Measurements from ENCODE around the gene SREBF2.

The SREBF2 gene

GRCh38 chr22:41841085-41841712 lies 8.3 kb downstream of the SREBF2 start:
- peak overlapping the region; percentile 72 for H3K27ac Mint-ChIP-seq
- no peaks in the 10 kb centered on the region for H3K27me3 Mint-ChIP-seq
- peaks cover 53% of the 10 kb centered on the region for H3K4me1 Mint-ChIP-seq
- H3K4me3 Mint-ChIP-seq, result no peak overlapping the region
- peaks cover 19% of the 10 kb centered on the region for H3K36me3 Mint-ChIP-seq
- no peak for ATAC-seq (ENCODE audit: low read depth)
- DNase-seq (ENCODE audit: low spot score in 2 of 2), result no peak
- no peaks in the 10 kb centered on the region for H3K9me3 Mint-ChIP-seq

- no peaks in the 10 kb centered on the region for H3K9me3 Mint-ChIP-seq
- H3K27ac Mint-ChIP-seq, result peak overlapping the region; percentile 52
- H3K27me3 Mint-ChIP-seq, result no peaks in the 10 kb centered on the region
- no peak for DNase-seq (ENCODE audit: low spot score in 2 of 2)
- H3K4me3 Mint-ChIP-seq, result no peak overlapping the region
- peaks cover 10% of the 10 kb centered on the region for H3K36me3 Mint-ChIP-seq
- peaks cover 54% of the 10 kb centered on the region for H3K4me1 Mint-ChIP-seq
- no peak for ATAC-seq (ENCODE audit: low read depth)
These were observed 10.4 kb downstream of the SREBF2 start for GRCh38 chr22:41842996-41843970.

GRCh38 chr22:41844036-41844435 lies 11.1 kb downstream of the SREBF2 start:
- peak overlapping the region; percentile 12 for H3K4me3 Mint-ChIP-seq
- DNase-seq (ENCODE audit: low spot score in 2 of 2), result no peak
- H3K36me3 Mint-ChIP-seq, result peaks cover 10% of the 10 kb centered on the region
- no peaks in the 10 kb centered on the region for H3K9me3 Mint-ChIP-seq
- H3K27ac Mint-ChIP-seq, result peak overlapping the region; percentile 69
- peaks cover 54% of the 10 kb centered on the region for H3K4me1 Mint-ChIP-seq
- peak; percentile 71 for ATAC-seq (ENCODE audit: low read depth)
- no peaks in the 10 kb centered on the region for H3K27me3 Mint-ChIP-seq

GRCh38 chr22:41844513-41844912 lies 11.6 kb downstream of the SREBF2 start:
- no peak overlapping the region for H3K4me3 Mint-ChIP-seq
- peak overlapping the region; percentile 69 for H3K27ac Mint-ChIP-seq

DNA sequence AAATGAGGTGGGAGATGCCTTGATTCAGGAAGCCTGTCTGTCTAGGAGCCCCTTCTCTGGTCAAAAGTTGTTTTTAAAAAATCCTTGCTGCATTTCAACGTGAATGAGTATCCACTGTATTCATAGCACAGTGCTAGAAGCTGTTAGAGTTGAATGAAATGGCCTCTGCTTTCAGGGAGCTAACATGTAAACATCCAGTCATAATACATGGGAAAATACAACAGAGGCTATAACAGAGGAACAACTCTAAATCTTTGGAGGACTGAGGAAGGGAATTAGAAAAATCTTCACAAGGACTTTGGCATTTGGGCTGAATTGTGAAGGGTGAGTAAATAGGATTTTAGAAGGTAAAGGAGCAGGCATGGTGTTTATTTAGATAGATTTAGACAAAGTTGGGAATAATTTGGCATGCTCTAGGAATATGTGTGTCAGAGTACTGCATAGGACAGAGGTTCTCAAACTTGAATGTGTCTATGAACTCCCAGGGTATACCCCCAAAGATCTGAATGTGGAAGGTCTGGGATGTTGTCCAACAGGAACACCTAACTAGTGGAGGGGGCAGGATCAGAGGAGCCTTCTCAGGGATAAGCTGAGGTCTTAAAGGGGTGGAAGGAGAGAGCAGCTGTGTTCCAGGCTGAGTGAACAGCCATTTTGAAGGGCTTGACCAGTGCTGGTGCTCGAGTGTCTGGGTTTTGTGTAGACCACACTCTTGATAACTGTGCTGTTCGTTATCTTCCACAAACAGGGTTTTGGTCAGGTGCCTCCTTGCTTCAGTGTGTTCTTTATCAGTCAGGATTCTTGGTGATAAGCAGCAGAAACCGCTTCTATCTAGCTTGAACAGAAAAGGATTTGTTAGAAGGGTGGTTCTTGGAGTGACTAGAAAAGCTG lies 12.7 kb downstream of the SREBF2 start:
- peaks cover 3% of the 10 kb centered on the region for H3K36me3 Mint-ChIP-seq
- H3K27ac Mint-ChIP-seq, result peak overlapping the region; percentile 80
- ATAC-seq (ENCODE audit: low read depth) (no peak), DNase-seq (ENCODE audit: low spot score in 2 of 2) (no peak)
- no peak overlapping the region for H3K4me3 Mint-ChIP-seq
- H3K27me3 Mint-ChIP-seq, result no peaks in the 10 kb centered on the region
- peaks cover 44% of the 10 kb centered on the region for H3K4me1 Mint-ChIP-seq
- H3K9me3 Mint-ChIP-seq, result no peaks in the 10 kb centered on the region

More at GRCh38 chr22:41844513-41844912, 11.6 kb downstream of the SREBF2 start:
- ATAC-seq (ENCODE audit: low read depth), result no peak
- H3K9me3 Mint-ChIP-seq, result no peaks in the 10 kb centered on the region
- no peaks in the 10 kb centered on the region for H3K27me3 Mint-ChIP-seq
- no peak for DNase-seq (ENCODE audit: low spot score in 2 of 2)
- peaks cover 6% of the 10 kb centered on the region for H3K36me3 Mint-ChIP-seq
- peaks cover 50% of the 10 kb centered on the region for H3K4me1 Mint-ChIP-seq

GRCh38 chr22:41846268-41846987 lies 13.5 kb downstream of the SREBF2 start:
- Mint-ChIP-seq H3K27ac (peak overlapping the region; percentile 80), H3K4me1 (peaks cover 40% of the 10 kb centered on the region), H3K36me3 (peaks cover 3% of the 10 kb centered on the region), H3K27me3 (no peaks in the 10 kb centered on the region), H3K9me3 (no peaks in the 10 kb centered on the region), H3K4me3 (peak overlapping the region; percentile 19)
- ATAC-seq (ENCODE audit: low read depth) (no peak), DNase-seq (ENCODE audit: low spot score in 2 of 2) (no peak)

DNA sequence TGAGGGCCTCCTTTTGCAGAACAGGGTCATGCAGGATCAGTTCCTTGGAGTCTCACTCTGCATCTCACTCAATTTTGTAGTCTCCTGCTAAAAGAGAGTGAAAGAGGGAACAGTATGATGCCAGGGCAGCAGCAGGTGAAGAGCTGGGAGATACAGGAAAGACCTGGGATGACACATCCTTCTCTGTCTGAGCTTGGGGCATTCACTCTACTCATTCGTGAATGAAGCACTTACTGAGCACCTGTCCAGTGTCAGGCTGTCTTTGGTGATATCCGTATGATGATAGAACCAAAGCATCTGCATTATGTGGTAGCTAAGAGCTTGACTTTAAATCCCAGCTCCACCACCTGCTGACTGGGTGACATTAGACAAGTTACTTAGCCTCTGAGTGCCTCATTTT lies 14.4 kb downstream of the SREBF2 start:
- Mint-ChIP-seq H3K4me1 (peaks cover 41% of the 10 kb centered on the region), H3K27me3 (no peaks in the 10 kb centered on the region), H3K27ac (peak overlapping the region; percentile 80), H3K36me3 (peaks cover 2% of the 10 kb centered on the region), H3K4me3 (peak overlapping the region; percentile 19), H3K9me3 (no peaks in the 10 kb centered on the region)
- ATAC-seq (ENCODE audit: low read depth), result no peak
- DNase-seq (ENCODE audit: low spot score in 2 of 2), result no peak

DNA sequence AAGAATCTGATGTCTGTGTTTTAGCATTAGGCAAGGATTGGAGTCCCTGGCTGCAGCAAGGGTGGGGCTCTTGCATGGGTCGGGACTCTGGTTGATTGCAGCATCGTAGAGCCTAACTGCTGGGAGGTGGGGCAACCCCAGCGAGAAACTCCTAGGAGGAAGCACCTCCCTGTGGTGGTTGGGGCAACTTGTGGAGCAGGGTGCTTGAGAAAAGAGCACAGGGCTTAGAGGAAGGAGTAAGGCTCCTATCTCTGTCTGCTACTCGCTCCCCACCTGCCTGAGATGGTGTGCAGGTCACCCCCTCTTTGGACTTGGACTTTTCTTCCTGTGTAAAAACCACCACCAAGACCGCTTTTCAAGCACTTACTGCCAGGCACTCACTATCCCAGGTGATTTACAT lies 15.6 kb downstream of the SREBF2 start:
- DNase-seq (ENCODE audit: low spot score in 2 of 2), result no peak
- H3K4me1 Mint-ChIP-seq, result peaks cover 46% of the 10 kb centered on the region
- peak overlapping the region; percentile 53 for H3K27ac Mint-ChIP-seq
- no peak overlapping the region for H3K4me3 Mint-ChIP-seq
- H3K9me3 Mint-ChIP-seq, result no peaks in the 10 kb centered on the region
- no peaks in the 10 kb centered on the region for H3K27me3 Mint-ChIP-seq
- peaks cover 3% of the 10 kb centered on the region for H3K36me3 Mint-ChIP-seq
- ATAC-seq (ENCODE audit: low read depth), result peak; percentile 55

DNA sequence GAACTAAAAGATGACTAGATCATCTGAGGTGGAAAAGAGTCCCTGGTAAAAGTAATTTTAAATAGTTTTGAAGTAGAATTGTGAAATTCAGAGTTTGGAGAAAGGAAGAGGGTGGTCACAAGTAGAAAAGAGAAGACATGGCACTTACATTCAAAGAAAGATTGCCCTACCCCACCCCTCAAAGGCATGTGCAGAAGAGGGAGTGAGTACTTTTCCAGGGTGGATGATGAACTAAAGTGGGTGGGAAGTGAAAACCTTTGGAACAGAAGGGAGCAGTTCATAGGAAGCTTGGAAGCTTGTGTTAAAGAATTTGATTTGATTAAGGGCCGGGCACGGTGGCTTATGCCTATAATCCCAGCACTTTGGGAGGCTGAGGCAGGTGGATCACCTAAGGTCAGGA lies 23.6 kb downstream of the SREBF2 start:
- no peak overlapping the region for H3K4me3 Mint-ChIP-seq
- H3K27me3 Mint-ChIP-seq, result no peaks in the 10 kb centered on the region
- H3K4me1 Mint-ChIP-seq, result peaks cover 44% of the 10 kb centered on the region

DNA sequence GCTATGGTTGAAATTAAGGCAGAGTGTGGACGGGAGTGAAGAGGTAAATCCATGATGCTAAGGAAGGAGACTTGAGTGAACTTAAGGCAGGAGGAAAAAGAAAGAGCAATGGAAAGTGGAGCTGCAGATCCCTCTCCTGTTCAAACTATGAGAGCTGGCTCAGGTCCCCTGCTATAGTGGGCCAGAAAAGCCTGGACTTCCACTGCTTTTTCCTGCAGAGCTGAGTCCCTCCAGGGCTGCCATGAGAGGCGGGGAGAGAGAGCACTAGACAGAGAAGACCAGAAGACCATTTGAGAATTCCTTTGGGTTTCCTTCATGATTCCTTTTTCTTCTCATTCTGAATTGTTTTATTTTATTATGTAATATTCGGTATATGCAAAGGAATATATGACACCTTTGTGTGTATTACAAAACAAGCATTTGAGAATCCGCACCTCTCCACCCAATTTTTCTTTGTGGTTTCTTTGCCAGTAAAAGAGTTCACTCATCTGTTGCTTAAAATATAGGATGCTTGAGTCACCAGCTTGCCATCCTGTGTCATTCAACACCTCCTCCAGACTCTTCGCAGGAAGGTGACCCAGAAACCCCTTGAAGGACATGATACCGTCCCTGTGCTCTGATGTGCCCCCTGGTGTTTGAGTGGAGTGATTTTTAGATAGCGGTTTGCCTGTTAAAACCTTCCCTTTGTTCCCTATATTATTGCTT lies 24.4 kb downstream of the SREBF2 start:
- peak; percentile 41 to 50 for DNase-seq (ENCODE audit: low spot score in 2 of 2)
- Mint-ChIP-seq H3K27ac (peak overlapping the region; percentile 91), H3K27me3 (no peaks in the 10 kb centered on the region), H3K4me3 (peak overlapping the region; percentile 45), H3K9me3 (no peaks in the 10 kb centered on the region), H3K36me3 (peaks cover 7% of the 10 kb centered on the region), H3K4me1 (peaks cover 42% of the 10 kb centered on the region)
- ATAC-seq (ENCODE audit: low read depth), result peak; percentile 55

More for the DNA sequence above, 23.6 kb downstream of the SREBF2 start:
- ATAC-seq (ENCODE audit: low read depth) (no peak), DNase-seq (ENCODE audit: low spot score in 2 of 2) (no peak)
- H3K9me3 Mint-ChIP-seq, result no peaks in the 10 kb centered on the region
- H3K36me3 Mint-ChIP-seq, result peaks cover 7% of the 10 kb centered on the region
- H3K27ac Mint-ChIP-seq, result peak overlapping the region; percentile 91

DNA sequence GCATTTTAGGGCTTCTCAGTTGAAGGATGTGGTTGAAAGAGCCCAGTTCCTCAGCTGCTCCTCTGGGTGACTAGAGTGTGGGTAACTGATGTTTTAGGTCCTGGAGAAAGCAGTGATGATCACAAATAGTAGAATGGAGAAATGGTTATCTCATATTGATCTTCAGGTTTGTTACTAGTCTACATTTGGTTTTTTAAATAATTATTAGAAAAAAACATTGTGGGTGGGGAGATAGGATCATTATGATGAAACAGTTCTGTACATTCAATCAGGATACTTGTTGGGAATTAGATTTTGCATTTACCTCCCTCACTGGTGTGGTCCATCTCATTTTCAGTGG lies 24.9 kb downstream of the SREBF2 start:
- Mint-ChIP-seq H3K27me3 (no peaks in the 10 kb centered on the region), H3K4me1 (peaks cover 41% of the 10 kb centered on the region), H3K4me3 (peak overlapping the region; percentile 45)

GRCh38 chr22:41862160-41862529 lies 29.2 kb downstream of the SREBF2 start:
- H3K4me1 Mint-ChIP-seq, result peaks cover 42% of the 10 kb centered on the region
- no peaks in the 10 kb centered on the region for H3K9me3 Mint-ChIP-seq
- peaks cover 11% of the 10 kb centered on the region for H3K36me3 Mint-ChIP-seq
- no peak for DNase-seq (ENCODE audit: low spot score in 2 of 2)
- ATAC-seq (ENCODE audit: low read depth), result peak; percentile 57
- H3K4me3 Mint-ChIP-seq, result peak overlapping the region; percentile 24
- no peaks in the 10 kb centered on the region for H3K27me3 Mint-ChIP-seq
- peak overlapping the region; percentile 97 for H3K27ac Mint-ChIP-seq

More for the DNA sequence above, 24.9 kb downstream of the SREBF2 start:
- DNase-seq (ENCODE audit: low spot score in 2 of 2) (no peak), ATAC-seq (ENCODE audit: low read depth) (no peak)
- H3K9me3 Mint-ChIP-seq, result no peaks in the 10 kb centered on the region
- H3K27ac Mint-ChIP-seq, result peak overlapping the region; percentile 91
- peaks cover 7% of the 10 kb centered on the region for H3K36me3 Mint-ChIP-seq

Measured in memory B cell (primary cell).